HepG2 (cell line): ENCODE results near the gene LYZL6. TPM values are rescaled to one million over a fixed set of nuclear protein-coding genes. Genes with fewer than 3 reads are reported as not detected.

Source experiments
- ARNT ChIP-seq: fragments of 450-650 bp; IDR thresholded peaks from 2 replicates; pipeline ENCODE4 v1.6.1; 2017
- BCL6 ChIP-seq: IDR thresholded peaks from 2 replicates; pipeline ENCODE4 v1.6.1; 2016; ENCODE audit warnings: missing genetic modification reagents, missing compliant biosample characterization
- CEBPB ChIP-seq: IDR thresholded peaks from 2 replicates; pipeline ENCODE4 v1.6.1; 2011; ENCODE audit warnings: low read depth, low read length, improper control_type of control experiment, borderline replicate concordance
- CEBPG ChIP-seq: IDR thresholded peaks from 2 replicates; pipeline ENCODE4 v1.6.1; 2016
- FOXK1 ChIP-seq: sonication (generic); formaldehyde crosslinking; IDR thresholded peaks from 2 replicates; pipeline ENCODE4 v1.4.0; 2020; ENCODE audit warnings: low read depth, missing genetic modification reagents, borderline replicate concordance
- HES4 ChIP-seq: sonication (generic); formaldehyde crosslinking; IDR thresholded peaks from 2 replicates; pipeline ENCODE4 v1.9.0; 2021; ENCODE audit warnings: mild to moderate bottlenecking, missing genetic modification reagents, borderline replicate concordance
- HHEX ChIP-seq: IDR thresholded peaks from 2 replicates; pipeline ENCODE4 v1.6.1; 2016; ENCODE audit warnings: control low read depth
- HNF4A ChIP-seq: sonication (generic); formaldehyde crosslinking; IDR thresholded peaks from 2 replicates; pipeline ENCODE4 v1.4.0; 2020; ENCODE audit warnings: missing genetic modification reagents
- HNRNPH1 ChIP-seq: fragments of 200-400 bp; formaldehyde crosslinking; optimal IDR thresholded peaks from 2 replicates; pipeline ENCODE3; 2017; ENCODE audit warnings: mild to moderate bottlenecking, low read depth, low read length
- NCOR1 ChIP-seq: fragments of 200-600 bp; sonication (generic); IDR thresholded peaks from 2 replicates; pipeline ENCODE4 v1.7.0; 2017; ENCODE audit warnings: antibody characterized with exemption, low read length, borderline replicate concordance
- PAX8 ChIP-seq: sonication (generic); formaldehyde crosslinking; IDR thresholded peaks from 2 replicates; pipeline ENCODE4 v1.8.0; 2022; ENCODE audit warnings: mild to moderate bottlenecking, missing genetic modification reagents, borderline replicate concordance
- SALL2 ChIP-seq: sonication (generic); formaldehyde crosslinking; IDR thresholded peaks from 2 replicates; pipeline ENCODE4 v1.8.1; 2023; ENCODE audit warnings: mild to moderate bottlenecking, missing genetic modification reagents, inconsistent platforms
- TBL1XR1 ChIP-seq: fragments of 150-350 bp; IDR thresholded peaks from 2 replicates; pipeline ENCODE4 v1.6.1; 2014; ENCODE audit warnings: borderline replicate concordance, low read length; ENCODE audit not compliant: partially characterized antibody
- ZBTB3 ChIP-seq: sonication (generic); formaldehyde crosslinking; IDR thresholded peaks from 2 replicates; pipeline ENCODE4 v1.4.0; 2020; ENCODE audit warnings: low read depth, mild to moderate bottlenecking, moderate library complexity, missing genetic modification reagents, borderline replicate concordance
- ZFP1 ChIP-seq: IDR thresholded peaks from 2 replicates; pipeline ENCODE4 v1.6.1; 2016
- ZNF343 ChIP-seq: sonication (generic); formaldehyde crosslinking; IDR thresholded peaks from 2 replicates; pipeline ENCODE4 v1.4.0; 2020; ENCODE audit warnings: mild to moderate bottlenecking, missing genetic modification reagents
- ZNF382 ChIP-seq: sonication (generic); formaldehyde crosslinking; IDR thresholded peaks from 2 replicates; pipeline ENCODE4 v1.5.0; 2020; ENCODE audit warnings: missing genetic modification reagents, mild to moderate bottlenecking, borderline replicate concordance
- ZNF513 ChIP-seq: sonication (generic); formaldehyde crosslinking; conservative IDR thresholded peaks from 2 replicates; pipeline ENCODE4 v1.5.0; 2020; ENCODE audit warnings: missing genetic modification reagents
- ZNF550 ChIP-seq: sonication (generic); formaldehyde crosslinking; IDR thresholded peaks from 2 replicates; pipeline ENCODE4 v1.4.0; 2020; ENCODE audit warnings: mild to moderate bottlenecking, missing genetic modification reagents, borderline replicate concordance
- ZNF619 ChIP-seq: sonication (generic); formaldehyde crosslinking; IDR thresholded peaks from 2 replicates; pipeline ENCODE4 v1.4.0; 2020; ENCODE audit warnings: mild to moderate bottlenecking, missing genetic modification reagents
- polyA plus RNA-seq, 8 experiments: library from polyadenylated mRNA; depleted of rRNA in 3 of 8; stranded (reverse) in 7 of 8; unstranded in 1 of 8; fragments of >200 nt; fragmentation: Illumina TruSeq in 4 of 8; extraction: Trizol in 4 of 8; gene quantifications; 2 replicates each; pipeline versions ENCODE4 v1.2.1 to v1.2.3, GENCODE V29; 2011 to 2016; ENCODE audit warnings: low read depth in 4 of 8, missing spikeins in 1 of 8, mixed read lengths in 1 of 8; ENCODE audit not compliant: insufficient read depth in 1 of 8
- total RNA-seq, 5 experiments: library from RNA; depleted of rRNA; stranded (reverse); fragments of >200 nt; fragmentation: Illumina TruSeq; extraction: Trizol; gene quantifications; 2 replicates each; pipeline ENCODE4 v1.2.3, GENCODE V29; 2016; ENCODE audit warnings: low read depth in 1 of 5
- TF ChIP-seq, protein P1 (sequence below): sonication (generic); formaldehyde crosslinking; conservative IDR thresholded peaks from 2 replicates; pipeline ENCODE4 v1.4.0; 2020; ENCODE audit warnings: mild to moderate bottlenecking, missing genetic modification reagents, moderate library complexity
- TF ChIP-seq, protein P2 (sequence below): IDR thresholded peaks from 2 replicates; pipeline ENCODE4 v1.4.0; 2020; ENCODE audit warnings: mild to moderate bottlenecking, missing genetic modification reagents

LYZL6 gene
- total and polyA plus RNA-seq, 2 of the 13 experiments (the other 11 are each of a cell fraction or from before 2014, with no cell fraction given), result not detected

GRCh38 chr17:35915153-35915964 lies 28.2 kb downstream of the LYZL6 start (continued):
- TF ChIP-seq, protein P1, sequence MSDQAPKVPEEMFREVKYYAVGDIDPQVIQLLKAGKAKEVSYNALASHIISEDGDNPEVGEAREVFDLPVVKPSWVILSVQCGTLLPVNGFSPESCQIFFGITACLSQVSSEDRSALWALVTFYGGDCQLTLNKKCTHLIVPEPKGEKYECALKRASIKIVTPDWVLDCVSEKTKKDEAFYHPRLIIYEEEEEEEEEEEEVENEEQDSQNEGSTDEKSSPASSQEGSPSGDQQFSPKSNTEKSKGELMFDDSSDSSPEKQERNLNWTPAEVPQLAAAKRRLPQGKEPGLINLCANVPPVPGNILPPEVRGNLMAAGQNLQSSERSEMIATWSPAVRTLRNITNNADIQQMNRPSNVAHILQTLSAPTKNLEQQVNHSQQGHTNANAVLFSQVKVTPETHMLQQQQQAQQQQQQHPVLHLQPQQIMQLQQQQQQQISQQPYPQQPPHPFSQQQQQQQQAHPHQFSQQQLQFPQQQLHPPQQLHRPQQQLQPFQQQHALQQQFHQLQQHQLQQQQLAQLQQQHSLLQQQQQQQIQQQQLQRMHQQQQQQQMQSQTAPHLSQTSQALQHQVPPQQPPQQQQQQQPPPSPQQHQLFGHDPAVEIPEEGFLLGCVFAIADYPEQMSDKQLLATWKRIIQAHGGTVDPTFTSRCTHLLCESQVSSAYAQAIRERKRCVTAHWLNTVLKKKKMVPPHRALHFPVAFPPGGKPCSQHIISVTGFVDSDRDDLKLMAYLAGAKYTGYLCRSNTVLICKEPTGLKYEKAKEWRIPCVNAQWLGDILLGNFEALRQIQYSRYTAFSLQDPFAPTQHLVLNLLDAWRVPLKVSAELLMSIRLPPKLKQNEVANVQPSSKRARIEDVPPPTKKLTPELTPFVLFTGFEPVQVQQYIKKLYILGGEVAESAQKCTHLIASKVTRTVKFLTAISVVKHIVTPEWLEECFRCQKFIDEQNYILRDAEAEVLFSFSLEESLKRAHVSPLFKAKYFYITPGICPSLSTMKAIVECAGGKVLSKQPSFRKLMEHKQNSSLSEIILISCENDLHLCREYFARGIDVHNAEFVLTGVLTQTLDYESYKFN, result peak; percentile 29
- no peak for TF ChIP-seq FOXK1 (CRISPR knock-in tag)
- no peak for TF ChIP-seq ZNF513 (CRISPR knock-in tag)
- no peak for TF ChIP-seq HES4
- TF ChIP-seq ZNF550, result no peak
- TF ChIP-seq ZFP1 (CRISPR knock-in tag), result no peak
- 0 out of 2 replicates have a peak, but pooled peaks have one; percentile 18 for TF ChIP-seq BCL6 (CRISPR knock-in tag)
- no peak for TF ChIP-seq ARNT
- TF ChIP-seq, protein P2, sequence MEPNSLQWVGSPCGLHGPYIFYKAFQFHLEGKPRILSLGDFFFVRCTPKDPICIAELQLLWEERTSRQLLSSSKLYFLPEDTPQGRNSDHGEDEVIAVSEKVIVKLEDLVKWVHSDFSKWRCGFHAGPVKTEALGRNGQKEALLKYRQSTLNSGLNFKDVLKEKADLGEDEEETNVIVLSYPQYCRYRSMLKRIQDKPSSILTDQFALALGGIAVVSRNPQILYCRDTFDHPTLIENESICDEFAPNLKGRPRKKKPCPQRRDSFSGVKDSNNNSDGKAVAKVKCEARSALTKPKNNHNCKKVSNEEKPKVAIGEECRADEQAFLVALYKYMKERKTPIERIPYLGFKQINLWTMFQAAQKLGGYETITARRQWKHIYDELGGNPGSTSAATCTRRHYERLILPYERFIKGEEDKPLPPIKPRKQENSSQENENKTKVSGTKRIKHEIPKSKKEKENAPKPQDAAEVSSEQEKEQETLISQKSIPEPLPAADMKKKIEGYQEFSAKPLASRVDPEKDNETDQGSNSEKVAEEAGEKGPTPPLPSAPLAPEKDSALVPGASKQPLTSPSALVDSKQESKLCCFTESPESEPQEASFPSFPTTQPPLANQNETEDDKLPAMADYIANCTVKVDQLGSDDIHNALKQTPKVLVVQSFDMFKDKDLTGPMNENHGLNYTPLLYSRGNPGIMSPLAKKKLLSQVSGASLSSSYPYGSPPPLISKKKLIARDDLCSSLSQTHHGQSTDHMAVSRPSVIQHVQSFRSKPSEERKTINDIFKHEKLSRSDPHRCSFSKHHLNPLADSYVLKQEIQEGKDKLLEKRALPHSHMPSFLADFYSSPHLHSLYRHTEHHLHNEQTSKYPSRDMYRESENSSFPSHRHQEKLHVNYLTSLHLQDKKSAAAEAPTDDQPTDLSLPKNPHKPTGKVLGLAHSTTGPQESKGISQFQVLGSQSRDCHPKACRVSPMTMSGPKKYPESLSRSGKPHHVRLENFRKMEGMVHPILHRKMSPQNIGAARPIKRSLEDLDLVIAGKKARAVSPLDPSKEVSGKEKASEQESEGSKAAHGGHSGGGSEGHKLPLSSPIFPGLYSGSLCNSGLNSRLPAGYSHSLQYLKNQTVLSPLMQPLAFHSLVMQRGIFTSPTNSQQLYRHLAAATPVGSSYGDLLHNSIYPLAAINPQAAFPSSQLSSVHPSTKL, result 0 out of 2 replicates have a peak, but pooled peaks have one; percentile 10
- peak; percentile 90 for TF ChIP-seq TBL1XR1
- TF ChIP-seq PAX8 (CRISPR knock-in tag), result no peak
- TF ChIP-seq ZNF382 (CRISPR knock-in tag), result no peak
- no peak for TF ChIP-seq ZNF343
- peak; percentile 49; the same call in 1 of the 2 replicates for TF ChIP-seq NCOR1
- no peak for TF ChIP-seq ZNF619
- peak; percentile 90 for TF ChIP-seq CEBPB
- no peak for TF ChIP-seq ZBTB3 (CRISPR knock-in tag)
- peak; percentile 76 for TF ChIP-seq CEBPG (CRISPR knock-in tag)
- peak; percentile 45; the same call in 1 of the 2 replicates for TF ChIP-seq HNF4A (CRISPR knock-in tag)
- no peak for TF ChIP-seq SALL2 (CRISPR knock-in tag)
- TF ChIP-seq HHEX, result no peak
- no peak for TF ChIP-seq HNRNPH1
